ENCODE measurements around the gene GALP. TPM values are rescaled to one million over a fixed set of nuclear protein-coding genes. Genes with fewer than 3 reads are reported as not detected.
"Not testable (repeated sequence)": the region's sequence is repeated elsewhere in the genome, so short reads cannot be mapped to it uniquely, and the experiment has no call there.

Gene GALP
- total RNA-seq, 1 experiment from 2014 or later, result 0.22 TPM

- DNase-seq (ENCODE audit: extremely low read depth, low read depth), result no peak
Measured at GRCh38 chr19:56177564-56178243, 1.9 kb downstream of the GALP start.

- no peak for DNase-seq (ENCODE audit: extremely low read depth, low read depth)
Measured at GRCh38 chr19:56189785-56190184, 14.0 kb downstream of the GALP start.

- DNase-seq (ENCODE audit: extremely low read depth, low read depth), result no peak
Measured at GRCh38 chr19:56191115-56191514, 15.3 kb downstream of the GALP start.

GRCh38 chr19:56191711-56192110 is 15.9 kb downstream of the GALP start:
- no peak for DNase-seq (ENCODE audit: extremely low read depth, low read depth)

- no peak for DNase-seq (ENCODE audit: extremely low read depth, low read depth)
Measured at GRCh38 chr19:56193981-56194640, 18.3 kb downstream of the GALP start.

GRCh38 chr19:56197646-56198045 is 21.8 kb downstream of the GALP start, which contains the start of gene ZSCAN5B:
ZSCAN5B (minus strand) TSS chr19:56197783; CDS start chr19:56193052, 4,731 bp downstream.
- not testable (repeated sequence) for DNase-seq (ENCODE audit: extremely low read depth, low read depth)

GRCh38 chr19:56199687-56200086 is 23.9 kb downstream of the GALP start:
- no peak for DNase-seq (ENCODE audit: extremely low read depth, low read depth)

GRCh38 chr19:56201973-56202372 is 26.2 kb downstream of the GALP start, which contains the start of gene ZSCAN5C:
ZSCAN5C (plus strand) TSS chr19:56202273; CDS start chr19:56205914, 3,641 bp downstream.
- DNase-seq (ENCODE audit: extremely low read depth, low read depth), result no peak

- DNase-seq (ENCODE audit: extremely low read depth, low read depth), result not testable (repeated sequence)
Measured at GRCh38 chr19:56207581-56207980, 31.8 kb downstream of the GALP start.

GRCh38 chr19:56209091-56209490 is 33.3 kb downstream of the GALP start:
- no peak for DNase-seq (ENCODE audit: extremely low read depth, low read depth)

- DNase-seq (ENCODE audit: extremely low read depth, low read depth), result not testable (repeated sequence)
Measured at GRCh38 chr19:56210036-56210435, 34.2 kb downstream of the GALP start.

- DNase-seq (ENCODE audit: extremely low read depth, low read depth), result no peak
Measured at GRCh38 chr19:56211718-56212117, 35.9 kb downstream of the GALP start.

- no peak for DNase-seq (ENCODE audit: extremely low read depth, low read depth)
Measured at GRCh38 chr19:56217039-56217949, 41.5 kb downstream of the GALP start.

GRCh38 chr19:56218961-56219360 is 43.2 kb downstream of the GALP start:
- no peak for DNase-seq (ENCODE audit: extremely low read depth, low read depth)

- DNase-seq (ENCODE audit: extremely low read depth, low read depth), result not testable (repeated sequence)
Measured at GRCh38 chr19:56221442-56221841, 45.6 kb downstream of the GALP start.

GRCh38 chr19:56221851-56222250 is 46.0 kb downstream of the GALP start:
- no peak for DNase-seq (ENCODE audit: extremely low read depth, low read depth)

GRCh38 chr19:56222901-56223300 is 47.1 kb downstream of the GALP start:
- no peak for DNase-seq (ENCODE audit: extremely low read depth, low read depth)

- no peak for DNase-seq (ENCODE audit: extremely low read depth, low read depth)
Measured at GRCh38 chr19:56223481-56223880, 47.7 kb downstream of the GALP start.

All from NCI-H460 (cell line).